GM12878 (cell line): ENCODE results near the gene STAB2. TPM values are rescaled to one million over a fixed set of nuclear protein-coding genes. Genes with fewer than 3 reads are reported as not detected.

Source experiments
- ATAC-seq: fragments of 200-7000 bp; cut with Tn5 transposase; 3 replicates; pipeline ENCODE4 v1.9.1; 2020; ENCODE audit warnings: mild to moderate bottlenecking, moderate library complexity
- BruUV-seq: library from RNA; stranded (reverse); fragments of 400-500 nt; replicated peaks from 2 replicates; lab custom pipeline; 2021; lab: Mats Ljungman, UMichigan
- CTCF ChIA-PET: fragments of 300-600 bp; sonication (Branson Sonifier 250); formaldehyde crosslinking; extraction: SDS; loops from one replicate; lab custom pipeline; 2021; ENCODE audit warnings: inconsistent platforms; lab: Yijun Ruan, JAX
- POLR2A ChIA-PET: fragments of 350-600 bp; formaldehyde crosslinking; extraction: SDS; loops from one replicate; lab custom pipeline; 2021; ENCODE audit warnings: inconsistent platforms; lab: Charles Lee
- RAD21 ChIA-PET: fragments of 300-600 bp; sonication (Branson Sonifier 250); formaldehyde crosslinking; loops from one replicate; lab custom pipeline; 2023; ENCODE audit warnings: antibody characterized with exemption; ENCODE audit not compliant: unreplicated experiment; lab: Charles Lee
- SMC1A ChIA-PET: fragments of 300-600 bp; sonication (Branson Sonifier 250); formaldehyde crosslinking; loops from one replicate; lab custom pipeline; 2023; ENCODE audit not compliant: unreplicated experiment, uncharacterized antibody; lab: Charles Lee
- DNase-seq: peaks from one replicate; pipeline ENCODE4 v3.0.0-alpha.2; 2011; ENCODE audit warnings: low read depth, low spot score
- FAIRE-seq: peaks from 3 replicates; lab custom pipeline; 2011; peaks lifted over from hg19 to GRCh38; lab: Jason Lieb, UNC
- H2AFZ ChIP-seq: 2 replicates; pipeline ENCODE4 v1.6.0; 2011; ENCODE audit warnings: low read depth, low read length, control low read depth; ENCODE audit not compliant: control insufficient read depth
- H3K27ac ChIP-seq: 2 replicates; pipeline ENCODE4 v1.5.1; 2011; ENCODE audit warnings: control low read depth; ENCODE audit not compliant: control insufficient read depth, insufficient read depth
- H3K27me3 ChIP-seq, 2 experiments: replicated peaks in 1 of 2; 2 replicates each; pipeline versions ENCODE4 v1.6.0 to v1.6.1; 2011; ENCODE audit warnings: low read length in 1 of 2; ENCODE audit not compliant: control insufficient read depth in 2 of 2, insufficient read depth in 2 of 2
- H3K36me3 ChIP-seq, 2 experiments: 2 replicates each; pipeline ENCODE4 v1.5.1; 2011; ENCODE audit warnings: low read length in 1 of 2; ENCODE audit not compliant: control insufficient read depth in 2 of 2, insufficient read depth in 2 of 2
- H3K4me1 ChIP-seq: 2 replicates; pipeline ENCODE4 v1.6.1; 2011; ENCODE audit warnings: mild to moderate bottlenecking, low read length, moderate library complexity, mixed read lengths; ENCODE audit not compliant: control insufficient read depth, insufficient read depth
- H3K4me2 ChIP-seq: 2 replicates; pipeline ENCODE4 v1.6.0; 2011; ENCODE audit warnings: control low read depth; ENCODE audit not compliant: control insufficient read depth, insufficient read depth
- H3K4me3 ChIP-seq: fragments of 200-600 bp; sonication (generic); 2 replicates; pipeline ENCODE4 v1.5.1; 2016
- H3K79me2 ChIP-seq: 2 replicates; pipeline ENCODE4 v1.6.0; 2011; ENCODE audit warnings: low read length; ENCODE audit not compliant: control insufficient read depth, insufficient read depth
- H3K9ac ChIP-seq: 2 replicates; pipeline ENCODE4 v1.8.0; 2011; ENCODE audit warnings: low read length, control low read depth, mixed read lengths; ENCODE audit not compliant: control insufficient read depth, insufficient read depth
- H3K9me3 ChIP-seq: replicated peaks from 3 replicates; pipeline ENCODE4 v1.5.1; 2011; ENCODE audit warnings: mild to moderate bottlenecking, low read length; ENCODE audit not compliant: control insufficient read depth, insufficient read depth
- H4K20me1 ChIP-seq: 2 replicates; pipeline ENCODE4 v1.6.0; 2011; ENCODE audit not compliant: control insufficient read depth, insufficient read depth
- FOS ChIP-seq: IDR thresholded peaks from 3 replicates; pipeline ENCODE4 v1.6.1; 2011; ENCODE audit warnings: borderline replicate concordance; ENCODE audit not compliant: insufficient read length; ENCODE audit errors: extremely low read depth
- HCFC1 ChIP-seq: fragments of 150-350 bp; IDR thresholded peaks from 2 replicates; pipeline ENCODE4 v1.6.1; 2014; ENCODE audit warnings: low read length
- HDAC2 ChIP-seq: fragments of 200-600 bp; sonication (generic); IDR thresholded peaks from 2 replicates; pipeline ENCODE4 v1.6.1; 2017
- NFIC ChIP-seq: IDR thresholded peaks from 2 replicates; pipeline ENCODE4 v1.6.1; 2012; ENCODE audit warnings: low read depth, mild to moderate bottlenecking, inconsistent platforms, low read length, moderate library complexity
- RFX5 ChIP-seq: IDR thresholded peaks from 2 replicates; pipeline ENCODE4 v1.6.1; 2011; ENCODE audit warnings: low read depth, low read length, improper control_type of control experiment
- SMAD5 ChIP-seq: IDR thresholded peaks from 2 replicates; pipeline ENCODE4 v1.6.1; 2016; ENCODE audit warnings: antibody characterized with exemption, low read depth
- SP1 ChIP-seq: IDR thresholded peaks from one replicate; pipeline ENCODE4 v1.6.1; 2011; ENCODE audit warnings: low read depth, low read length
- WGBS: methylation state at CpG from one replicate; pipeline ENCODE4 v1.1.6; 2016; ENCODE audit warnings: low lambda C conversion rate; ENCODE audit not compliant: insufficient replicate concordance, insufficient coverage; ENCODE audit errors: missing lambda C conversion rate; 5-methylcytosine and 5-hydroxymethylcytosine counted together
- in situ Hi-C: fragments of 300-500 bp; cut with MboI; formaldehyde crosslinking; loops from 9 replicates; pipeline ENCODE4 v1.14.3; 2018; ENCODE audit warnings: mixed read lengths
- intact Hi-C: fragments of 100-400 bp; cut with micrococcal nuclease; formaldehyde crosslinking; loops from one replicate; pipeline ENCODE4 v1.14.2; 2022; ENCODE audit not compliant: unreplicated experiment
- polyA plus RNA-seq, 11 experiments: library from polyadenylated mRNA; depleted of rRNA in 4 of 11; unstranded in 6 of 11; stranded (reverse) in 5 of 11; fragments of >200 nt; fragmentation: Nextera tagmentation in 4 of 11; fragmentation: Illumina TruSeq in 1 of 11; extraction: Ambion mirVana in 4 of 11; extraction: Trizol in 1 of 11; gene quantifications; 1 replicate in 1 of 11; 2 replicates in 10 of 11; pipeline versions ENCODE4 v1.2.1 to v1.2.3, GENCODE V29; 2011 to 2016; ENCODE audit warnings: inconsistent platforms in 2 of 11, missing spikeins in 2 of 11, low read depth in 1 of 11
- total RNA-seq, 4 experiments: library from RNA; depleted of rRNA in 3 of 4; stranded (reverse); fragments of >200 nt in 3 of 4; fragmentation: Illumina TruSeq in 1 of 4; extraction: Trizol in 1 of 4; gene quantifications; 2 replicates each; pipeline versions ENCODE4 v1.2.1 to v1.2.3, GENCODE V29; 2013 to 2021
- TF ChIP-seq, protein P1 (sequence below): fragments of 450-650 bp; IDR thresholded peaks from 2 replicates; pipeline ENCODE4 v1.6.1; 2017; ENCODE audit warnings: mild to moderate bottlenecking, moderate library complexity

STAB2 gene
- total and polyA plus RNA-seq, 10 of the 15 experiments (the other 5 are each of a cell fraction or from before 2014, with no cell fraction given), result 0.37 TPM; not detected in 9

DNA sequence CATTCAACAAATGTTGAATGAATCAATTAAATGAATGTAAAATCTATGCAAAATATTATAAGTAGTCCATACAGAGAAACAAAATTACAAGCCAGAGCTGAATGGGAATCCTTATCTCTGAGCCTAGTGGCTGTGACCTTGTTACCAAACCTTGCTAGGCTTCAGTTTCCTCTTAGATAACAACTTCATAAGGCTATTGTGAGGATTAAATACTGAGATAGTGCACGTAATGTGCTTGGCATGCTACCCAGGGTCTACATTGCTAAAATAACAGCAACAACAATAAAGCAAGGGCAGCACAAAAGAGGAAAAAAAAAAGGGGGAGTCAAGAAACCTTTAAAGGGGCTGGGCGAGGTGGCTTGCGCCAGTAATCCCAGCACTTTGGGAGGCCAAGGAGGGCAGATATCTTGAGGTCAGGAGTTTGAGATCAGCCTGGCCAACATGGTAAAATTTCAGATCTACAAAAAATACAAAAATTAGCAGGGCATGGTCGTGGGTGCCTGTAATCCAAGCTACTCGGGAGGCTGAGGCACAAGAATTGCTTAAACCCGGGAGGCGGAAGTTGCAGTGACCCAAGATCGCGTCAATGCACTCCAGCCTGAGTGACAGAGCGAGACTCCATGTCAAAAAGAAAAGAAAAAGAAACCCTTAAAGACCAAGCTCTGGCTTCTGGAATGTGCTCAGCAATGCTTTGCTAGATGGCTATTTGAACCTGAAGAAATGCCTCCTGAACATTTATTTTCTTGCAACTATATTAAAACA lies 14.1 kb downstream of the STAB2 start (continued):
- TF ChIP-seq, protein P1, sequence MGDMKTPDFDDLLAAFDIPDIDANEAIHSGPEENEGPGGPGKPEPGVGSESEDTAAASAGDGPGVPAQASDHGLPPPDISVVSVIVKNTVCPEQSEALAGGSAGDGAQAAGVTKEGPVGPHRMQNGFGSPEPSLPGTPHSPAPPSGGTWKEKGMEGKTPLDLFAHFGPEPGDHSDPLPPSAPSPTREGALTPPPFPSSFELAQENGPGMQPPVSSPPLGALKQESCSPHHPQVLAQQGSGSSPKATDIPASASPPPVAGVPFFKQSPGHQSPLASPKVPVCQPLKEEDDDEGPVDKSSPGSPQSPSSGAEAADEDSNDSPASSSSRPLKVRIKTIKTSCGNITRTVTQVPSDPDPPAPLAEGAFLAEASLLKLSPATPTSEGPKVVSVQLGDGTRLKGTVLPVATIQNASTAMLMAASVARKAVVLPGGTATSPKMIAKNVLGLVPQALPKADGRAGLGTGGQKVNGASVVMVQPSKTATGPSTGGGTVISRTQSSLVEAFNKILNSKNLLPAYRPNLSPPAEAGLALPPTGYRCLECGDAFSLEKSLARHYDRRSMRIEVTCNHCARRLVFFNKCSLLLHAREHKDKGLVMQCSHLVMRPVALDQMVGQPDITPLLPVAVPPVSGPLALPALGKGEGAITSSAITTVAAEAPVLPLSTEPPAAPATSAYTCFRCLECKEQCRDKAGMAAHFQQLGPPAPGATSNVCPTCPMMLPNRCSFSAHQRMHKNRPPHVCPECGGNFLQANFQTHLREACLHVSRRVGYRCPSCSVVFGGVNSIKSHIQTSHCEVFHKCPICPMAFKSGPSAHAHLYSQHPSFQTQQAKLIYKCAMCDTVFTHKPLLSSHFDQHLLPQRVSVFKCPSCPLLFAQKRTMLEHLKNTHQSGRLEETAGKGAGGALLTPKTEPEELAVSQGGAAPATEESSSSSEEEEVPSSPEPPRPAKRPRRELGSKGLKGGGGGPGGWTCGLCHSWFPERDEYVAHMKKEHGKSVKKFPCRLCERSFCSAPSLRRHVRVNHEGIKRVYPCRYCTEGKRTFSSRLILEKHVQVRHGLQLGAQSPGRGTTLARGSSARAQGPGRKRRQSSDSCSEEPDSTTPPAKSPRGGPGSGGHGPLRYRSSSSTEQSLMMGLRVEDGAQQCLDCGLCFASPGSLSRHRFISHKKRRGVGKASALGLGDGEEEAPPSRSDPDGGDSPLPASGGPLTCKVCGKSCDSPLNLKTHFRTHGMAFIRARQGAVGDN, result no peak

DNA sequence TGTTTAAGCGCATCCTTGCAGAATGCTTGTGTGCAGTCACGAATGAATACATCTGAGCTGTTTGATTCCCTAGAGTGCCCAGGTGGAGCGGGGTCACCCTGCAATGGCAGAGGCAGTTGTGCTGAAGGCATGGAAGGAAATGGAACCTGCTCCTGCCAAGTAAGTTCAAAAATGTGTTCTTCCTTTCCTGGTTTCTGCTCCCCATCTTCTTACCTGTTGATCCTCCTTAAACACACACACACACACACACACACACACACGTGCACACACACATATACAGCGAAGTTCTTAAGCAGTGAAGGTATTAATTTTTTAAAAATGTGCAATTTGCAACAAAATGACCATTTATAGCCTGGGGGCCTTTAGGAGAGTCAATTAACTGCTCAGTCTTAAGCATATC lies 33.3 kb downstream of the STAB2 start:
- H3K9me3 ChIP-seq, result no peaks in the 10 kb centered on the region
- no TSS peak for BruUV-seq
- 40% methylated on average over 5 of the region's 5 CpGs for WGBS
- no peak overlapping the region for H3K27ac ChIP-seq
- POLR2A ChIA-PET, result no interaction called here
- TF ChIP-seq HDAC2 (no peak), NFIC (no peak), SP1 (no peak), FOS (no peak), HCFC1 (no peak), SMAD5 (no peak), RFX5 (no peak)
- ATAC-seq, result no peak
- H3K9ac ChIP-seq, result no peak overlapping the region
- in situ Hi-C loops, result no loop called here
- no peaks in the 10 kb centered on the region for H3K79me2 ChIP-seq
- H3K27me3 ChIP-seq, result no peaks in the 10 kb centered on the region
- CTCF ChIA-PET, result interaction anchor here (2.9 kb wide), 1 partner anchor 12 kb away, joined by 11 read pairs; no protein-coding TSS in a partner anchor
- no peaks in the 10 kb centered on the region for H3K36me3 ChIP-seq
- SMC1A ChIA-PET, result no interaction called here
- RAD21 ChIA-PET, result no interaction called here
- no peak for DNase-seq
- H4K20me1 ChIP-seq, result no peaks in the 10 kb centered on the region
- no peak overlapping the region for H3K4me3 ChIP-seq
- intact Hi-C loops, result no loop called here
- no peak for FAIRE-seq
- no peak overlapping the region for H2AFZ ChIP-seq
- H3K4me2 ChIP-seq, result no peak overlapping the region
- no peaks in the 10 kb centered on the region for H3K4me1 ChIP-seq
